Endodermal cell (in vitro differentiated cells): ENCODE data around the gene MAPK8. TPM values are rescaled to one million over a fixed set of nuclear protein-coding genes. Genes with fewer than 3 reads are reported as not detected.

ENCODE experiments used
- DNase-seq: peaks from one replicate; pipeline ENCODE4 v3.0.0-alpha.2; 2017
- H3K27ac ChIP-seq: 2 replicates; pipeline ENCODE4 v1.5.1; 2013; ENCODE audit warnings: mild to moderate bottlenecking, low read depth, low read length, moderate library complexity
- H3K27me3 ChIP-seq: 2 replicates; pipeline ENCODE4 v1.6.1; 2013; ENCODE audit warnings: mild to moderate bottlenecking, low read length, moderate library complexity; ENCODE audit not compliant: insufficient read depth, control insufficient read depth, poor library complexity, severe bottlenecking
- H3K36me3 ChIP-seq: 2 replicates; pipeline ENCODE4 v1.7.0; 2013; ENCODE audit warnings: mild to moderate bottlenecking, low read length, moderate library complexity; ENCODE audit not compliant: control insufficient read depth, insufficient read depth
- H3K4me1 ChIP-seq: one replicate; pipeline ENCODE4 v1.7.0; 2013; ENCODE audit warnings: low read length; ENCODE audit not compliant: control insufficient read depth, insufficient read depth
- H3K4me3 ChIP-seq: 2 replicates; pipeline ENCODE4 v1.5.1; 2013; ENCODE audit warnings: mild to moderate bottlenecking, low read length, moderate library complexity
- H3K9ac ChIP-seq: 2 replicates; pipeline ENCODE4 v1.6.1; 2013; ENCODE audit warnings: mild to moderate bottlenecking, low read length, moderate library complexity; ENCODE audit not compliant: poor library complexity, severe bottlenecking; ENCODE audit errors: extremely low read depth
- H3K9me3 ChIP-seq: 2 replicates; pipeline ENCODE4 v1.6.1; 2013; ENCODE audit warnings: mild to moderate bottlenecking, low read length, moderate library complexity; ENCODE audit not compliant: control insufficient read depth
- H3K27ac Mint-ChIP-seq: 2 replicates; pipeline ENCODE4 v1.8.0; 2020; ENCODE audit warnings: mixed read lengths
- H3K27me3 Mint-ChIP-seq: 2 replicates; pipeline ENCODE4 v1.8.0; 2021; ENCODE audit warnings: mild to moderate bottlenecking, mixed read lengths; ENCODE audit not compliant: insufficient read depth
- H3K36me3 Mint-ChIP-seq: 2 replicates; pipeline ENCODE4 v1.8.0; 2020; ENCODE audit warnings: low read depth, mixed read lengths
- H3K4me1 Mint-ChIP-seq: 2 replicates; pipeline ENCODE4 v1.8.0; 2020; ENCODE audit warnings: mixed read lengths
- H3K4me3 Mint-ChIP-seq: 2 replicates; pipeline ENCODE4 v1.8.0; 2020; ENCODE audit warnings: mild to moderate bottlenecking, moderate library complexity, mixed read lengths
- H3K9me3 Mint-ChIP-seq: 2 replicates; pipeline ENCODE4 v1.8.0; 2020; ENCODE audit warnings: mild to moderate bottlenecking, mixed read lengths
- CTCF ChIP-seq: fragments of 200-600 bp; sonication (generic); conservative IDR thresholded peaks from 2 replicates; pipeline ENCODE4 v1.5.0; 2021; ENCODE audit warnings: antibody characterized with exemption, mild to moderate bottlenecking
- WGBS, 2 experiments: methylation state at CpG; one replicate each; pipeline versions ENCODE4 v1.1.5 to v1.1.7; 2013; ENCODE audit warnings: missing lambda C conversion rate in 2 of 2, mixed read lengths in 1 of 2; ENCODE audit not compliant: insufficient coverage in 1 of 2, insufficient read length in 1 of 2; 5-methylcytosine and 5-hydroxymethylcytosine counted together
- total RNA-seq, 2 donors: library from RNA; stranded (reverse); fragmentation: NEBNext Ultra II Directional in 1 of 2; extraction: Animal tissue kit (Norgen Biotek cat#: 25700) in 1 of 2; gene quantifications; 2 replicates in 1 of 2; 3 replicates in 1 of 2; pipeline ENCODE4 v1.2.1, GENCODE V29; 2021

Gene MAPK8
- total RNA-seq, 2 donors from 2014 or later, result 84.2 to 146 TPM

- DNase-seq, result peak; percentile 93
- Mint-ChIP-seq H3K4me1 (peaks cover 16% of the 10 kb centered on the region), H3K9me3 (peaks cover 2% of the 10 kb centered on the region), H3K27me3 (peaks cover 15% of the 10 kb centered on the region), H3K4me3 (no peak overlapping the region), H3K36me3 (no peaks in the 10 kb centered on the region), H3K27ac (no peak overlapping the region)
- no peak overlapping the region for H3K27ac ChIP-seq
- 27 to 67% methylated on average over 1 to 9 of the region's 9 CpGs for WGBS, 2 experiments
- peak; percentile 90 for TF ChIP-seq CTCF
- H3K27me3 ChIP-seq, result no peaks in the 10 kb centered on the region
- no peaks in the 10 kb centered on the region for H3K9me3 ChIP-seq
- no peak overlapping the region for H3K4me3 ChIP-seq
- no peak overlapping the region for H3K9ac ChIP-seq
- H3K36me3 ChIP-seq, result no peaks in the 10 kb centered on the region
- H3K4me1 ChIP-seq, result no peaks in the 10 kb centered on the region
These were observed 16.8 kb upstream of the MAPK8 start for GRCh38 chr10:48289501-48290238.

GRCh38 chr10:48290286-48290685 is 16.2 kb upstream of the MAPK8 start:
- Histone ChIP-seq H3K27me3 (no peaks in the 10 kb centered on the region), H3K9ac (no peak overlapping the region), H3K27ac (no peak overlapping the region), H3K4me1 (no peaks in the 10 kb centered on the region), H3K36me3 (no peaks in the 10 kb centered on the region), H3K9me3 (no peaks in the 10 kb centered on the region), H3K4me3 (no peak overlapping the region)
- Mint-ChIP-seq H3K4me3 (no peak overlapping the region), H3K4me1 (peaks cover 10% of the 10 kb centered on the region), H3K36me3 (no peaks in the 10 kb centered on the region), H3K9me3 (no peaks in the 10 kb centered on the region), H3K27me3 (peaks cover 15% of the 10 kb centered on the region), H3K27ac (no peak overlapping the region)
- no peak for DNase-seq
- WGBS, 2 experiments, result 90 to 92% methylated on average over 4 to 9 of the region's 9 CpGs
- TF ChIP-seq CTCF, result no peak

- DNase-seq, result no peak
- H3K36me3 Mint-ChIP-seq, result no peaks in the 10 kb centered on the region
- Histone ChIP-seq H3K27ac (no peak overlapping the region), H3K9me3 (no peaks in the 10 kb centered on the region), H3K27me3 (no peaks in the 10 kb centered on the region), H3K9ac (no peak overlapping the region), H3K36me3 (no peaks in the 10 kb centered on the region), H3K4me3 (no peak overlapping the region), H3K4me1 (no peaks in the 10 kb centered on the region)
- 60 to 92% methylated on average over 1 to 3 of the region's 3 CpGs for WGBS, 2 experiments
- H3K9me3 Mint-ChIP-seq, result no peaks in the 10 kb centered on the region
- H3K27ac Mint-ChIP-seq, result no peak overlapping the region
- H3K4me1 Mint-ChIP-seq, result peaks cover 3% of the 10 kb centered on the region
- peaks cover 15% of the 10 kb centered on the region for H3K27me3 Mint-ChIP-seq
- no peak for TF ChIP-seq CTCF
- no peak overlapping the region for H3K4me3 Mint-ChIP-seq
These were observed 15.3 kb upstream of the MAPK8 start for GRCh38 chr10:48291190-48291589.
